Glomerular visceral epithelial cell (primary cell): ENCODE results near the gene DIAPH2.
"Not testable (repeated sequence)": the region's sequence is repeated elsewhere in the genome, so short reads cannot be mapped to it uniquely, and the experiment has no call there.

Source experiments
- DNase-seq: peaks from one replicate; pipeline ENCODE4 v3.0.0-alpha.2; 2016; ENCODE audit errors: extremely low spot score

DIAPH2 gene

GRCh38 chrX:96824166-96824565, 139.5 kb downstream of the DIAPH2 start:
- DNase-seq: no peak

DNA sequence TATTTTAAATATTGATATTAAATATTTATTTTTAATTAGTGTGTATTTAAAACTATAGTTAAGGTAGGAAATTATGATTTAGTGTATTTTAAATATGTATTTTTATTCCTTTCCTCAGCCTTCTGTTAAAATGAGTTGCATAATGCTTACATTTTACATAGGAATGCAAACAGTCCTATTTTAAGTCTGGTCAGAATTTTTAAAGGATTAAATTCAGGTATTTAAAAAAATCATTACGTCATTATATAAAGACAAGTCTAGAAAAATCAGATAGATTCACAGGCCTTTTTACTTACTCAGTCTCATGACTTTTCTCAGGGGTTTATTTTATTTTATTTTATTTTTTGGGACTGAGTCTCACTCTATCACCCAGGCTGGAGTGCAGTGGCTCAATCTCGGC, 148.7 kb downstream of the DIAPH2 start:
- DNase-seq: no peak

DNA sequence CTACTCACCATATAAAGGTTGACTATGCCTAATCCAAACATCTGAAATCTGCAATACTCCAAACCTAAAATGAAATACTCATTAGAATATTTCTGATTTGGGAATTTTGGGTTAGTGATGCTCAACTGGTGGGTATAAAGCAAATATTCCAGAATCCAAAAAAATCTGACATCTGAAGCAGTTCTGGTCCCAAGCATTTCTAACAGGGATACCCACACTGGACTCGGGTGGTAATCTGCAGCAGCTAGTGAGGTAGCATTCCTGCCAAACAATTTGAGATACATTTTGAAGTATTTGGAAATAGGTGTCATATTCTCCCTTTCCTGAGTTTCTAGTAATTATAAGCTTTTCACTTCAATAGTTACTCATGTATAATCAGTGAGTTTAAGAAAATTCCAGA, 149.5 kb downstream of the DIAPH2 start:
- DNase-seq: no peak

DNA sequence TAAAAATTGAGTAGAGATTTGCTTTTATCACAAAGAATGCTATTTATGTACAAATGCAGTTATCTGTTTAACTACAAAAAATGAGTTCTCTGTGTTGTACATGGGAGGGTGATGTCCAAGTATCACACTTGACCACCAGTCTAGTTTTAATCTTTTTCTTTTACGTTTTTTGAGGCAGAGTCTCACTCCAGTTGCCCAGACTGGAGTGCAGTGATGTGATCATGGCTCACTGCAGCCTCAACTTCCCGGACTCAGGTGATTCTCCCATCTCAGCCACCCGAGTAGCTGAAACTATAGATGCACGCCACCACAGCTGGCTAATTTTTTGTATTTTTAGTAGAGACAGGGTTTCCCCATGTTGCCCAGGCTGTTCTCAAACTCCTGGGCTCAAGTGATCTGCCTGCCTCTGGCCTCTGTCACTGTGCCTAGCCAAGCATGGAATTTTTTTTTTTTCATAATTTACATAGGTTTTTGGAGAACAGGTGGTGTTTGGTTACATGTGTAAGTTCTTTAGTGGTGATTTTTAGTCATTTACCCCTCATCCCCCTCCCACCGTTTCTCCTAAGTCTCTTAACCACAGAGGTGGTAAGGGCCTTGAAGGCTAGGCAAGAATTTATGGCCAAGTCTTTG, 151.1 kb downstream of the DIAPH2 start:
- no peak for DNase-seq

GRCh38 chrX:96837808-96838207, 153.2 kb downstream of the DIAPH2 start:
- no peak for DNase-seq

DNA sequence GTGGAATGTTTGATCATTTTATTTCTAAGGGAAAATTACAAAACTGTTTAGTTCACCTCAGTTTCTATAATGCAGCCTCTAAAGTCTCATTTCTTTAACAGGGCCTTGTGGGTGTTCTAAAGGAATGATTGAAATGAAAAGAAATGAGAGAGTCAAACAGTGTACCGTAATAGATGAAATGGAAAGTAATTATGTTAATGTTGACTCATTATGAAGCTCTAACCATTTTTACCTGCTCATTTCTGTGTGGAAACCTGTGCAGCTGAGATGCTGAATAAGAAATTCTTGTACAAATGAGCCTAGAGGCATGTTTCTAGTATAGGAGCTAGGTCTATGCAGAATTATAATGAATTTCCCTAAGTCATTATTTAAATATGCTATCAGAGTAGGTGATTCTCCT, 153.9 kb downstream of the DIAPH2 start:
- DNase-seq: no peak

GRCh38 chrX:96841325-96841724, 156.7 kb downstream of the DIAPH2 start:
- no peak for DNase-seq

GRCh38 chrX:96841866-96842265, 157.2 kb downstream of the DIAPH2 start:
- not testable (repeated sequence) for DNase-seq

DNA sequence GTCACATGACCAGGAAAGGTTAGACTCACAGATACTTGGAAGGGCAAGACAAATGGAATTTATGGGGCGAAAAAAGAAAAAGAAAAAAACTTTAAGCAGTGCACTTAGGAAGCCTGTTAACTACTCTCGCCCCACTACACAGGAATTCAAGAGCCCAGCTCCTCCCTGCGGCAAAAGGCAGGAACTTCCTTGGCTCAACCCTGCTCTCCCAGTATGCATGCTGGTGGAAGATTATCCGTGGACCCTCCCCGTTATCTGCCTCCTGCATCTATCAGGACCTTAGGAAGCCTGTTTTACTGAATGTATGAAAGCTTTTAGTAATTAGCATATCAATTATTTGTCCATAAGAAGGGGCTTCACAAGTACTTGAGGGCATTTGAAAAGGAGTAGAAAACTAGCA, 158.9 kb downstream of the DIAPH2 start:
- DNase-seq: peak; percentile 10

- DNase-seq: no peak
Measured at GRCh38 chrX:96846841-96847240, 162.2 kb downstream of the DIAPH2 start.

DNA sequence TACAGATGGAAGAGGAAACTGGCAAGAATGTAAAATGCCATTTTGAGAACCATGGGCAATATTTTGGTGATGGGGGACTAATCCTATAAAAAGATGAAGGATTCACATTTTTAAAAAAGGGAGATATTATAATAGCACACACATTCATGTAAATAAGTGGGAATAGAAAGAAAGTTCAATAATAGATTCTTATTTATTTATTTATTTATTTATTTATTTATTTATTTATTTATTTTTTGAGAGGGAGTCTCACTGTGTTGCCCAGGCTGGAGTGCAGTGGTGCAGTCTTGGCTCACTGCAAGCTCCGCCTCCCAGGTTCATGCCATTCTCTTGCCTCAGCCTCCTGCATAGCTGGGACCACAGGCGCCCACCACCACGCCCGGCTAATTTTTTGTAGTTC, 174.8 kb downstream of the DIAPH2 start:
- not testable (repeated sequence) for DNase-seq

DNA sequence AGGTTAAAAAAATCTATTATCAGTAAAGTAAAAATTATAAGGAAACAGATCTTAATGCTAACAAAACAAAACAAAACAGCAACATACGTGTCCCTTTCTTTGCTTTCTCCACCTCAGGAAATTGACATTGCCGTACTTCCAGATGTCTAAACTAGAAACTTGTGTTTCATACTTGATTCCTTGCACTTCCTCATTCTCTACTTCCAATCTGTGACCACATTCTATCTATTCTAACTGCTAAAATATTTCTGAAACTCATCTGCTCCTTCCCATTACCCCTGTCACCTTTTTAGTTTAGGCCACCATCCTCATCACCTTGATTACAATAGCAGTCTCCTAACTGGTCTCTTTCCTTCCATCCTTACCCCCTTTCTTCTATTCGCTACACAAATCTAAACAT, 176.6 kb downstream of the DIAPH2 start:
- no peak for DNase-seq

GRCh38 chrX:96861661-96862060, 177.0 kb downstream of the DIAPH2 start:
- DNase-seq: no peak

DNA sequence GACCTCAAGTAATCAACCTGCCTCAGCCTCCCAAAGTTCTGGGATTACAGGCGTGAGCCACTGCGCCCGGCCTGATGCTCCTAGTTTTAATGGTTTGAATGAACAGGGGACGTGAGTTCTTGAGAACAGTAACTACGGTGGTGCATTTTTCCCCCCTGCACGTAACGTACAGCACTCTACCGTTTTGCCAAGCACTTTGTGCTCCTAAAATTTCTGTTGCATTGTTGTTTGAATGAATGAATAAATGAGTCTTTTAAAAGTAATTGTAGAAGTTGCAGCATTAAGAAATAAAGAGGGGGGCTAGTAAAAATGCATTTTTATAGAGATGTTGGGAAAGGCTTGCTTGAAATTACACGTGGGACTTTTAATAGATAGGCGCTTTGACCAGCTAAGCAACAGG, 199.0 kb downstream of the DIAPH2 start, which contains the start of gene RPA4:
Gene RPA4 (plus strand): TSS at position 301 of the 400 bp plus-strand sequence. CDS start 403 bp downstream, outside the sequence.
- DNase-seq: no peak

GRCh38 chrX:96884027-96884426, 199.4 kb downstream of the DIAPH2 start:
- DNase-seq: no peak

- no peak for DNase-seq
Measured at GRCh38 chrX:96889726-96890125, 205.1 kb downstream of the DIAPH2 start.

DNA sequence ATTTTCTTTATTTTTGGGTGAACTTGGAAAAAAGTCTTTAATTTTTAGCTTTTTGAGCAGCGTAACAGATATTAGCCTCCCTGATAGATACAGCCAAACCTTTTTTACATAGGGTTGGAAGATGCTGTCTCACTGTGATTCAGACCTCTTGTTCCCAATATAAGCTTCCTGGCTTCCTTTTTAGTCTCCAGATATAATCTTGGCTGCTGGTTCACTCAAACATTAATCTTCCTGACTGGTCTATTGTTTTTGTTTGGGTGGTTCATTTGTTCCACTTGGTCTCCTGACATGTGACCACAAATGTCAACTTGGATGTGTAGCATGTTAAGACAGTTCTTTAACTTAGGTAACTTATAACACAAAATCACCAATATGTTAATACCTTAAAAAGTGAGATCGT, 222.1 kb downstream of the DIAPH2 start:
- no peak for DNase-seq

GRCh38 chrX:96907516-96908272, 223.1 kb downstream of the DIAPH2 start:
- no peak for DNase-seq

GRCh38 chrX:96909291-96909690, 224.6 kb downstream of the DIAPH2 start:
- no peak for DNase-seq

GRCh38 chrX:96918864-96919263, 234.2 kb downstream of the DIAPH2 start:
- no peak for DNase-seq

GRCh38 chrX:96919672-96920071, 235.0 kb downstream of the DIAPH2 start:
- no peak for DNase-seq

GRCh38 chrX:96924581-96924980, 239.9 kb downstream of the DIAPH2 start:
- no peak for DNase-seq

- no peak for DNase-seq
Measured at GRCh38 chrX:96929036-96929435, 244.4 kb downstream of the DIAPH2 start.
